Breast epithelium (tissue), 3 donors: ENCODE results near the gene LHX6.

Experiments used
- CTCF ChIP-seq, 3 donors: fragments of 450-650 bp; IDR thresholded peaks; one replicate each; pipeline ENCODE4 v1.5.1; 2016 to 2017; ENCODE audit warnings: antibody characterized with exemption in 3 of 3, mild to moderate bottlenecking in 3 of 3, moderate library complexity in 3 of 3
- POLR2A ChIP-seq: fragments of 450-650 bp; IDR thresholded peaks from one replicate; pipeline ENCODE4 v1.6.1; 2016; ENCODE audit warnings: antibody characterized with exemption, mild to moderate bottlenecking, moderate library complexity
- POLR2AphosphoS5 ChIP-seq, 3 donors: sonication (generic); formaldehyde crosslinking; IDR thresholded peaks; one replicate each; pipeline ENCODE4 v1.6.1; 2017; ENCODE audit warnings: antibody characterized with exemption in 3 of 3

GRCh38 chr9:122219856-122220672 lies 8.7 kb downstream of the LHX6 start:
- no peak for TF ChIP-seq POLR2AphosphoS5 (IDR thresholded peaks at IDR 0.05)
- TF ChIP-seq CTCF (IDR thresholded peaks at IDR 0.05), result no peak
- no peak for TF ChIP-seq POLR2A
